HG02970 (cell line): ENCODE measurements around the gene PTPRE.
A peak's percentile ranks its signal among the peaks of the same experiment; 100 is the strongest.

Experiments
- ATAC-seq: cut with Tn5 transposase; IDR thresholded peaks from one replicate; pipeline ENCODE4 v1.9.1; 2021; ENCODE audit warnings: mild to moderate bottlenecking, moderate library complexity, moderate number of reproducible peaks; ENCODE audit not compliant: unreplicated experiment, low FRiP score

PTPRE gene

DNA sequence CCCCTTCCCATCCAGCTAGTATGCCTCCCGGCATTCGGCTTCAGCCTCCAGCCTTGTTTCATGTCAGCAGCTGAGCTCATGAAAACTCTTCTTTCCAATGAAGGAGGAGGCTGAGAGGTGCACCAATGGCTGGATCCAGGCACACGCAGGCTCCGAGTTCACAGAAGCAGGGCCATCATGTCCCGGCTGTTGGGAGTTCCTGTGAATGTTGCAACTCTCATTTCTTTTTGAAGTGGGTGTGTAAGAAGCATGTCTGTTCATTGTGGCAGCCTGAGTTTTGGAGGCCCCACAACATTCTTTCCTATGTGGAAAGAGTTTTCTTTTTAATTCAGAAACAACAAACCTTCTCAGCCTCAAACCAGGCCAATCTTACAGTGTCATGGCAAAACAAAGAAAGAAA, 89.7 kb downstream of the PTPRE start:
- no peak for ATAC-seq

- no peak for ATAC-seq
Measured at GRCh38 chr10:127997271-127997670, 90.4 kb downstream of the PTPRE start.

DNA sequence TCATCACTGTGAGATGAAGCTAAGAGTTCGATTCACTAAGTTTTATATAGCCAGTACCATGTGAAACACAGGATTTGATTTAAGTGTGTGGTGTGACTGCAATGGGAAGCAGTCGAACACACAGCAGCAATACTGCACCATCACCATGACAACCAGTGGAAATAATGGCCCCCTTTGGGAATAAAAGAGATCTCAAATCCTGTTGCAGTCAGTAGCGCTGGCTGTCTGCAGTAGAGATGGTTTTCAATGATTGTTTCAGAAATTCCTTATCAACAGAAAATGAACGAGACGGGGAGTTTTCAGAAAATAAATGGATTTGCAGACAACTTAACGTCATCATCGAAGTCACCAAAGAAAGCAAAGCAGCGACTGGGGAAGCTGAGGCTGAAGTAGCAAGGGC, 91.0 kb downstream of the PTPRE start:
- no peak for ATAC-seq

DNA sequence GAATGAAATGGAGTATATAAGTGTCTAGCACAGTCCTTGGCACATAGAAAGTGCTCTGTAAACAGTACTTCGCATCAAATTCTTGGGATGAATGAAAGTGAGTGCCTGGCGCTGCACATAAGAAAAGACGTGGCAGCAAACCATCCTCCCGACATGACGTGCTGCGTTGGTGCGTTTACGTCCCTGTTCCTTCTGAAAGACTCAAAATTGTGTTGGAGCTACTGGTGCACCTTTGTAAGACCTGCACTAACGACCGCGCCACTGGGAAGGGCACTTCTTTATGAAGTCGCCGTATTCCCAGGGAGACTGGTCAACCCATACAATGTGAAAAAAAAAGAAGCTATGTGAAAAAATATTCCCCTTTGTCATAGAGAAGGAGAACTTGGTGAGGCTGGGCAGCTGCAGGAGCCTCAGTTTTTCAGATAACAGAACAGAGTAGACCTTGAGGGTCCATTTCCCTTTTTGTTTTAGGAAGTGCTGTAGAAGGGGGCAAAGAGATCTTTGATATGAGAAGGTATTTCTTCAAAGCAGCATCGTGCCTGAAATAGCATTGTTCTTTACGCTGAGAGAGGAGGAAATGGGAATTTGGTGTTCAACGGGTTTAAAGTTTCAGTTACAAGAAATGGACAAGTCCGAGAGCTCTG, 91.7 kb downstream of the PTPRE start:
- no peak for ATAC-seq

DNA sequence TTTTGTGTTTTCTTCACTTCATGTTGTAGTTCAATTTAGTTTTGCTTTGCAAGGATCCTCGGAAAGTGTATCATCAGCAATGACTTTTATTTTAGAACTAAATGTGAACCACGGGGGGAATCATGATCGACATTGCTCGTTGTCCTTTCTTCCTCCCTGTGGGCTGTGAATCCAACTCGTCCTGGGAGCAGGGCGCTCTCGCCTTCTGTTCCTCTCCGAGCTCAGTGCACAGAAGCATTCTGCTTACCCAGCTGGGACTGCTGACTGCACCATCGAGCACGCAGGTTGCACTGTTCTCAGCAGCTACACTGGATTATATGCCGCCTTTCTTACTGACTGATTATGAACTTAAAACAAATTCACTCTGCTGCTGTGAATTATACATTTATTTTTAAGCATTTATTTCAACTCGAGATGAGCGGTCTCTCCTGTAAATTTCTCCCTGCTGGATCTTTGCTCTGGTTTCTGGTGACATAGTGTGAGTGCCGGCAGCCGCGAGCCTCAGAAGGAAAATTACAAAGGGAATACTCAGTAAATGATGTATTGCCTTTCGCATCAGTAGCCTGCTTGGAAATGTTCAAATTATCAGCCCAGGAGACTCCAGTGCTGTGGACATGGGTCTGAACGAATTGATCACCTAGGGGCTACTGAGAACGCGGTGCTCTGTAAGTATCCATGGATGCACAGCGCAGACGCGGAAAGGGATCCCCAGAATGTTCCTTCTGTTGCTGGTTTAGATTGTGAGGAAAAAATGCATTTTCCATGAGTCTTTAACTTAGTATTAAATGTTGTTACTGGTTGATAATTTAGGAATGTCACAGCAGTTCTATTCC, 92.6 kb downstream of the PTPRE start:
- ATAC-seq = no peak

GRCh38 chr10:128000471-128001362, 93.8 kb downstream of the PTPRE start:
- no peak for ATAC-seq

DNA sequence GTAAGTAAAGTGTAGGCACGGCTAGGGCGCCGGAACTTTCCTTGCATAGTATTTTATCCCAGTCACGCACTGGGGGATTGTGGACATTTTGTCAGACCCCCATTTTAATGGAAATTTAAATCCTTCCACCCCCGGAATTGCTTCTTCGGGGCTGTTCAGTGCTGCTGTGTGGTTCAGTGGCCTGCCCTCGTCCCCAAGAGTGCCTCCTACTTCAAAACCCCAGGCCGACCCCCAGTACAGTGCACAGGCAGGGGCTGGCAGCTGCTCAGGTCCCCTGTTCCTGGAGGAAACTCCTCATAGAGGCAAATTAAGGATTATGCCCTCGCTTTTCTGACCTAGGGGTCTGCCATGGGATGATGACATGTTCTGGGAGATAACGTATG, 94.5 kb downstream of the PTPRE start:
- no peak for ATAC-seq

GRCh38 chr10:128001849-128002248, 94.9 kb downstream of the PTPRE start:
- no peak for ATAC-seq

DNA sequence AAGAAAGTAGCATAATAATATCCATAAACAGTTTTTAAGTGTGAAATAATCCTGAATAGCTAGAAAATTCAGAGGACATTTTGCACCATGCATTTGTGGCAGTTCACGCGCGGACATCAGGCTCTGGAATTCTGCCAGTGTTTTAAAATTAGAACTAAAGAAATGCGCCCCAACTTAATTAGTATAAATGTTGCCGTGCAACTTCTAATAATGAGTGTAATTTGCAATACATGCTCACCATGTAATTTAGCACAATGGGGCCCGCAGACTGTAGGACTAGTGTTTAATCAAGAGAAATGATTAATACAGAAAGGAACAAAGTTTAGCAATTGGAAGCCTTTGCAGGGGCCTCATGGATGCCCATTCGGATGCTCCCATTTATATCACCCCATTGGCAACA, 96.6 kb downstream of the PTPRE start:
- no peak for ATAC-seq

DNA sequence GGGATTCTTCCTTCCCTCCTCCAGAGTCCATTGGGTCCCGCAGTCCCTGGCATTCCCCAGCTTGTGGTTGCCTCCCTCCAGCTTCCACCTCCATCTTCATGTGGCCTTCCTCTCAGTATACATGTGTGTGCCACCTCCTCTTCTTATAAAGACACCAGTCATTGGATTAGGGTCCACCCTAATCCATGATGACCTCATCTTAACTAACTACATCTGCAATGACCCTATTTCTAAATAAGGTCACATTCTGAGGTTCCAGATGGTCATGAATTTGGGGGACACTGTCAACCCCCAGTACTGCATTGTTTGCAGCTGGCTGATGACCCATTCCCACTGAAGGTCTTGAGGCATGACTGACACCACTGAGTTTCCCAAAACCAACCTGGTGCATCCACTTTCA, 99.0 kb downstream of the PTPRE start:
- no peak for ATAC-seq

- no peak for ATAC-seq
Measured at GRCh38 chr10:128007056-128007455, 100.2 kb downstream of the PTPRE start.

DNA sequence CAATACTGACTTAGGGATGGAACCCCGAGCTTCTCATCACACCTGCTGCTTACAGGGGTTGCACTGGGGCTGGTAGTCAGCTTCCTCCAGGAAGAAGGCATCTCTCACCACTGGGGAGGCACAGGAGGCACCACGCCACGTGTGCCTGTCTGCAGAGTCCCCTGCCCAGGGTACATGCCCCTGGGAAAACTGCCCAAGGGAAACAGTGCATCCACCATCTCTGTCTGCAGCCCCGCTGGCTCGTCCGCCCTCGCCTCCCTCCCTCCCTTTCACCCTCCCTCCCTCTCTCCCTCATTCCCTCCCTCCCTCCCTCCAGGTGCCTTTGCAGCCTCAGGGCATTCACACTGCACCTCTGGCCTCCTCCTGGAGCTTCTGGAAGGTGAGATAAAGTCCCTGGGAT, 101.1 kb downstream of the PTPRE start:
- ATAC-seq = no peak

GRCh38 chr10:128008521-128009250, 101.8 kb downstream of the PTPRE start:
- ATAC-seq = no peak

- no peak for ATAC-seq
Measured at GRCh38 chr10:128009372-128010126, 102.6 kb downstream of the PTPRE start.

DNA sequence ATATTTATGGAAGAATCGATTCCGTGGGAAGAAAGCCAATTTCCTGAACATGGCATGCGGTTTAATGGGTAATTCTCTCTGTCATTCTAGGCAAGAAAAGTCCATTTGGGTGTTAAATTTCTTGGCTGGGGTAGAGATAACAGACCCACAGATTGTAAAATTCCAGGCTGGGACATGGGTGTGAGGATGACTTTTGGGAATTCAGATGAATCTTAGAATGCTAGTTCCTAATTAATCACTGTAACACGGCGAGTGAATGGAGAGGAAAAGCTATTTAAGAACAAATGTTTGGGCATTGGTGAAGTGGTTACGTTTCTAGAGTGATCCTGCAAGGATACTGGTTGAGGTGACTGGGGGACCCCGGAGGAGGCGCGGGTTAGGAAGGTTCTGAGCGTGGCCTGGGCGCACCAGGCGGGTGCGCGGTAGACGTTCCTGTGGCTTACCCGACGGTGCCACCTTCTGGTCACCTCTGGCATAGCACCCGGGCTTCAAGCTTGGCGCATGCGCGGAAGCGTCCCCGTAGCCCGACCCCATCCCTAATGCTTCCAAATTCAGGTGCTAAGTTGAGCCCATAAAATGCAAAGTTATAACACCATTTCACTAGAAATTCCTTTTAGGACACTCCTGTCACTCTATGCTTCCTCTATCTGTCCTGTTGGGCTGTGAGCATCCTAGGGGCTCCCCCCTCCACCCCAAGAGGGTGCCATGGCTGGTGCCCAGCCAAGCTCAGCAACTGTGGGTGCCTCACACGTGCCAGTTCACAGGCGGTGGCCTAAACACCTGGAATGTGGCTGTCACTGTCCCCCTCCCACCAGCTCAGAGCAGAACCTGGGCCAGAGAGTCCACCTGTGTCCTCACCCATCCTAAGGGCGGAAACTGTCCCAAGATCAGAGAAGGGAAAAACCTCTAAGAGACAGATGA, 104.4 kb downstream of the PTPRE start:
- ATAC-seq = peak; percentile 83

- no peak for ATAC-seq
Measured at GRCh38 chr10:128013626-128014025, 106.7 kb downstream of the PTPRE start.

DNA sequence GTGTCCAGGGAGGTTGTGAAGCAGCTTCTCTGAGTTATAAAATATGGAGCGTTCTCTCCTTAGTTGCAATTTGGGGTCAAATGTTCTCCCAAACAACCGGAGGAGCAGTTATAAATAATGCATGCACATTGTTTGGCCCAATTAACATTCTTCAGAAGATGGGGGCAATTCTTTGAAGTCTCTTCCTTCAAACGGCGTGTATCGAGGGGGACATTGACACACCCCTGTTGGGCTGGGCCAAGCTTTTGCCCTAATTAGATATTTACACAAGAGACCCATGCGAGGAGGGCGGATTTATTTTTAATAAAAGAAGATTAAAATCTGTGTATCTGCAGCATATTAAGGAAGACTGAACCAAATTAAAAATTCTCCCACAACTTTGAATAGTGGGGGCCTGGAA, 107.3 kb downstream of the PTPRE start:
- ATAC-seq = no peak

GRCh38 chr10:128016423-128017060, 109.6 kb downstream of the PTPRE start:
- ATAC-seq = no peak
